ENCODE measurements around the gene EXOC6B. TPM values are rescaled to one million over a fixed set of nuclear protein-coding genes. Genes with fewer than 3 reads are reported as not detected.

The EXOC6B gene
- polyA plus RNA-seq, 4 donors = 6.9 to 12.6 (median 8.5) TPM

- Histone ChIP-seq H3K9me3 (ENCODE audit: control insufficient read depth in 2 of 2, insufficient read depth in 1 of 2, low read depth in 1 of 2, low read length in 1 of 2) (no peaks in the 10 kb centered on the region), H3K36me3 (ENCODE audit: control insufficient read depth in 3 of 3, insufficient read depth in 2 of 3, low read depth in 1 of 3, low read length in 3 of 3) (no peaks in the 10 kb centered on the region), H3K27me3 (ENCODE audit: control insufficient read depth in 3 of 3, insufficient read depth in 3 of 3, low read length in 3 of 3) (no peaks in the 10 kb centered on the region), H3K4me1 (ENCODE audit: control insufficient read depth in 3 of 3, insufficient read depth in 2 of 3, low read depth in 1 of 3, low read length in 2 of 3) (no peaks in the 10 kb centered on the region), H3K27ac (ENCODE audit: low read depth in 1 of 3, low read length in 2 of 3) (no peak overlapping the region), H3K4me3 (ENCODE audit: low read depth in 1 of 3, low read length in 3 of 3) (no peak overlapping the region)
- FAIRE-seq (no peak), DNase-seq (no peak)
Observed at GRCh38 chr2:72238311-72238710, 587.5 kb downstream of the EXOC6B start.

GRCh38 chr2:72237549-72237948, 588.3 kb downstream of the EXOC6B start:
- Histone ChIP-seq H3K4me3 (ENCODE audit: low read depth in 1 of 3, low read length in 3 of 3) (no peak overlapping the region), H3K9me3 (ENCODE audit: control insufficient read depth in 2 of 2, insufficient read depth in 1 of 2, low read depth in 1 of 2, low read length in 1 of 2) (no peaks in the 10 kb centered on the region), H3K27ac (ENCODE audit: low read depth in 1 of 3, low read length in 2 of 3) (no peak overlapping the region), H3K4me1 (ENCODE audit: control insufficient read depth in 3 of 3, insufficient read depth in 2 of 3, low read depth in 1 of 3, low read length in 2 of 3) (no peaks in the 10 kb centered on the region), H3K27me3 (ENCODE audit: control insufficient read depth in 3 of 3, insufficient read depth in 3 of 3, low read length in 3 of 3) (no peaks in the 10 kb centered on the region), H3K36me3 (ENCODE audit: control insufficient read depth in 3 of 3, insufficient read depth in 2 of 3, low read depth in 1 of 3, low read length in 3 of 3) (no peaks in the 10 kb centered on the region)
- 60 to 74% (median 70%) methylated on average over 2 of the region's 2 CpGs for WGBS, 3 donors
- FAIRE-seq = no peak
- DNase-seq = no peak

- H3K27ac ChIP-seq (ENCODE audit: low read depth in 1 of 3, low read length in 2 of 3) = no peak overlapping the region
- no peak for DNase-seq
- H3K27me3 ChIP-seq (ENCODE audit: control insufficient read depth in 3 of 3, insufficient read depth in 3 of 3, low read length in 3 of 3) = no peaks in the 10 kb centered on the region
- no peak overlapping the region for H3K4me3 ChIP-seq (ENCODE audit: low read depth in 1 of 3, low read length in 3 of 3)
- H3K9me3 ChIP-seq (ENCODE audit: control insufficient read depth in 2 of 2, insufficient read depth in 1 of 2, low read depth in 1 of 2, low read length in 1 of 2) = no peaks in the 10 kb centered on the region
- no peaks in the 10 kb centered on the region for H3K4me1 ChIP-seq (ENCODE audit: control insufficient read depth in 3 of 3, insufficient read depth in 2 of 3, low read depth in 1 of 3, low read length in 2 of 3)
- 82 to 88% (median 84%) methylated on average over 3 of the region's 3 CpGs for WGBS, 3 donors
- no peak for FAIRE-seq
- H3K36me3 ChIP-seq (ENCODE audit: control insufficient read depth in 3 of 3, insufficient read depth in 2 of 3, low read depth in 1 of 3, low read length in 3 of 3) = no peaks in the 10 kb centered on the region
Observed at GRCh38 chr2:72236445-72237067, 589.3 kb downstream of the EXOC6B start.

GRCh38 chr2:72235497-72236415, 590.1 kb downstream of the EXOC6B start:
- FAIRE-seq = no peak
- Histone ChIP-seq H3K9me3 (ENCODE audit: control insufficient read depth in 2 of 2, insufficient read depth in 1 of 2, low read depth in 1 of 2, low read length in 1 of 2) (no peaks in the 10 kb centered on the region), H3K4me1 (ENCODE audit: control insufficient read depth in 3 of 3, insufficient read depth in 2 of 3, low read depth in 1 of 3, low read length in 2 of 3) (no peaks in the 10 kb centered on the region), H3K4me3 (ENCODE audit: low read depth in 1 of 3, low read length in 3 of 3) (no peak overlapping the region), H3K36me3 (ENCODE audit: control insufficient read depth in 3 of 3, insufficient read depth in 2 of 3, low read depth in 1 of 3, low read length in 3 of 3) (no peaks in the 10 kb centered on the region), H3K27ac (ENCODE audit: low read depth in 1 of 3, low read length in 2 of 3) (no peak overlapping the region), H3K27me3 (ENCODE audit: control insufficient read depth in 3 of 3, insufficient read depth in 3 of 3, low read length in 3 of 3) (no peaks in the 10 kb centered on the region)
- no peak for DNase-seq
- WGBS, 3 donors = 78 to 80% (median 79%) methylated on average over 5 of the region's 5 CpGs

GRCh38 chr2:72233211-72233610, 592.6 kb downstream of the EXOC6B start:
- FAIRE-seq (no peak), DNase-seq (no peak)
- no peaks in the 10 kb centered on the region for H3K36me3 ChIP-seq (ENCODE audit: control insufficient read depth in 3 of 3, insufficient read depth in 2 of 3, low read depth in 1 of 3, low read length in 3 of 3)
- H3K4me3 ChIP-seq (ENCODE audit: low read depth in 1 of 3, low read length in 3 of 3) = no peak overlapping the region
- no peaks in the 10 kb centered on the region for H3K27me3 ChIP-seq (ENCODE audit: control insufficient read depth in 3 of 3, insufficient read depth in 3 of 3, low read length in 3 of 3)
- no peak overlapping the region for H3K27ac ChIP-seq (ENCODE audit: low read depth in 1 of 3, low read length in 2 of 3)
- WGBS, 3 donors = 77 to 93% (median 88%) methylated on average over 2 of the region's 2 CpGs
- no peaks in the 10 kb centered on the region for H3K4me1 ChIP-seq (ENCODE audit: control insufficient read depth in 3 of 3, insufficient read depth in 2 of 3, low read depth in 1 of 3, low read length in 2 of 3)
- H3K9me3 ChIP-seq (ENCODE audit: control insufficient read depth in 2 of 2, insufficient read depth in 1 of 2, low read depth in 1 of 2, low read length in 1 of 2) = no peaks in the 10 kb centered on the region

GRCh38 chr2:72222829-72223564, 602.8 kb downstream of the EXOC6B start:
- Histone ChIP-seq H3K27me3 (ENCODE audit: control insufficient read depth in 3 of 3, insufficient read depth in 3 of 3, low read length in 3 of 3) (no peaks in the 10 kb centered on the region), H3K27ac (ENCODE audit: low read depth in 1 of 3, low read length in 2 of 3) (no peak overlapping the region), H3K36me3 (ENCODE audit: control insufficient read depth in 3 of 3, insufficient read depth in 2 of 3, low read depth in 1 of 3, low read length in 3 of 3) (no peaks in the 10 kb centered on the region), H3K4me1 (ENCODE audit: control insufficient read depth in 3 of 3, insufficient read depth in 2 of 3, low read depth in 1 of 3, low read length in 2 of 3) (no peaks in the 10 kb centered on the region), H3K9me3 (ENCODE audit: control insufficient read depth in 2 of 2, insufficient read depth in 1 of 2, low read depth in 1 of 2, low read length in 1 of 2) (no peaks in the 10 kb centered on the region), H3K4me3 (ENCODE audit: low read depth in 1 of 3, low read length in 3 of 3) (no peak overlapping the region)
- WGBS, 3 donors = 63 to 68% (median 66%) methylated on average over 3 of the region's 3 CpGs
- no peak for FAIRE-seq
- no peak for DNase-seq

- Histone ChIP-seq H3K27ac (ENCODE audit: low read depth in 1 of 3, low read length in 2 of 3) (no peak overlapping the region), H3K27me3 (ENCODE audit: control insufficient read depth in 3 of 3, insufficient read depth in 3 of 3, low read length in 3 of 3) (no peaks in the 10 kb centered on the region), H3K9me3 (ENCODE audit: control insufficient read depth in 2 of 2, insufficient read depth in 1 of 2, low read depth in 1 of 2, low read length in 1 of 2) (no peaks in the 10 kb centered on the region), H3K4me3 (ENCODE audit: low read depth in 1 of 3, low read length in 3 of 3) (no peak overlapping the region), H3K36me3 (ENCODE audit: control insufficient read depth in 3 of 3, insufficient read depth in 2 of 3, low read depth in 1 of 3, low read length in 3 of 3) (no peaks in the 10 kb centered on the region), H3K4me1 (ENCODE audit: control insufficient read depth in 3 of 3, insufficient read depth in 2 of 3, low read depth in 1 of 3, low read length in 2 of 3) (no peaks in the 10 kb centered on the region)
- WGBS, 3 donors = 49 to 72% (median 52%) methylated on average over 2 of the region's 2 CpGs
- no peak for FAIRE-seq
- DNase-seq = no peak
Observed at GRCh38 chr2:72220170-72220569, 605.7 kb downstream of the EXOC6B start.

GRCh38 chr2:72214429-72215143, 611.2 kb downstream of the EXOC6B start:
- 74 to 83% (median 82%) methylated on average over 3 to 4 of the region's 4 CpGs for WGBS, 3 donors
- DNase-seq (no peak), FAIRE-seq (no peak)
- H3K9me3 ChIP-seq (ENCODE audit: control insufficient read depth in 2 of 2, insufficient read depth in 1 of 2, low read depth in 1 of 2, low read length in 1 of 2) = peaks cover 0 to 3% of the 10 kb centered on the region in 2 donors
- no peaks in the 10 kb centered on the region for H3K36me3 ChIP-seq (ENCODE audit: control insufficient read depth in 3 of 3, insufficient read depth in 2 of 3, low read depth in 1 of 3, low read length in 3 of 3)
- no peaks in the 10 kb centered on the region for H3K27me3 ChIP-seq (ENCODE audit: control insufficient read depth in 3 of 3, insufficient read depth in 3 of 3, low read length in 3 of 3)
- peaks cover 0 to 16% (median 11%) of the 10 kb centered on the region in 3 donors for H3K4me1 ChIP-seq (ENCODE audit: control insufficient read depth in 3 of 3, insufficient read depth in 2 of 3, low read depth in 1 of 3, low read length in 2 of 3)
- H3K27ac ChIP-seq (ENCODE audit: low read depth in 1 of 3, low read length in 2 of 3) = no peak overlapping the region
- H3K4me3 ChIP-seq (ENCODE audit: low read depth in 1 of 3, low read length in 3 of 3) = no peak overlapping the region
